ENCODE data around the gene DIAPH2. TPM values are rescaled to one million over a fixed set of nuclear protein-coding genes. Genes with fewer than 3 reads are reported as not detected.

The DIAPH2 gene
- total RNA-seq, 1 donor from 2014 or later: 20.5 TPM

GRCh38 chrX:97602465-97603258 is 918.0 kb downstream of the DIAPH2 start:
- ATAC-seq (ENCODE audit: low read depth) (no peak), DNase-seq (no peak)
- ChIA-PET POLR2A (no interaction called here), CTCF (no interaction called here)
- no peaks in the 10 kb centered on the region for H3K4me1 Mint-ChIP-seq
- no peak overlapping the region for H3K4me3 Mint-ChIP-seq
- H3K27ac Mint-ChIP-seq: no peak overlapping the region
- H3K36me3 Mint-ChIP-seq (ENCODE audit: low read depth): peaks cover 2% of the 10 kb centered on the region
- TF ChIP-seq, protein P1, sequence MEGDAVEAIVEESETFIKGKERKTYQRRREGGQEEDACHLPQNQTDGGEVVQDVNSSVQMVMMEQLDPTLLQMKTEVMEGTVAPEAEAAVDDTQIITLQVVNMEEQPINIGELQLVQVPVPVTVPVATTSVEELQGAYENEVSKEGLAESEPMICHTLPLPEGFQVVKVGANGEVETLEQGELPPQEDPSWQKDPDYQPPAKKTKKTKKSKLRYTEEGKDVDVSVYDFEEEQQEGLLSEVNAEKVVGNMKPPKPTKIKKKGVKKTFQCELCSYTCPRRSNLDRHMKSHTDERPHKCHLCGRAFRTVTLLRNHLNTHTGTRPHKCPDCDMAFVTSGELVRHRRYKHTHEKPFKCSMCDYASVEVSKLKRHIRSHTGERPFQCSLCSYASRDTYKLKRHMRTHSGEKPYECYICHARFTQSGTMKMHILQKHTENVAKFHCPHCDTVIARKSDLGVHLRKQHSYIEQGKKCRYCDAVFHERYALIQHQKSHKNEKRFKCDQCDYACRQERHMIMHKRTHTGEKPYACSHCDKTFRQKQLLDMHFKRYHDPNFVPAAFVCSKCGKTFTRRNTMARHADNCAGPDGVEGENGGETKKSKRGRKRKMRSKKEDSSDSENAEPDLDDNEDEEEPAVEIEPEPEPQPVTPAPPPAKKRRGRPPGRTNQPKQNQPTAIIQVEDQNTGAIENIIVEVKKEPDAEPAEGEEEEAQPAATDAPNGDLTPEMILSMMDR (IDR thresholded peaks at IDR 0.05): no peak
- no peaks in the 10 kb centered on the region for H3K27me3 Mint-ChIP-seq
- intact Hi-C loops (cut with micrococcal nuclease): no loop called here
- no peaks in the 10 kb centered on the region for H3K9me3 Mint-ChIP-seq

- POLR2A ChIA-PET: no interaction called here
- no peaks in the 10 kb centered on the region for H3K9me3 Mint-ChIP-seq
Measured at GRCh38 chrX:97605271-97605670, 920.6 kb downstream of the DIAPH2 start.

DNA sequence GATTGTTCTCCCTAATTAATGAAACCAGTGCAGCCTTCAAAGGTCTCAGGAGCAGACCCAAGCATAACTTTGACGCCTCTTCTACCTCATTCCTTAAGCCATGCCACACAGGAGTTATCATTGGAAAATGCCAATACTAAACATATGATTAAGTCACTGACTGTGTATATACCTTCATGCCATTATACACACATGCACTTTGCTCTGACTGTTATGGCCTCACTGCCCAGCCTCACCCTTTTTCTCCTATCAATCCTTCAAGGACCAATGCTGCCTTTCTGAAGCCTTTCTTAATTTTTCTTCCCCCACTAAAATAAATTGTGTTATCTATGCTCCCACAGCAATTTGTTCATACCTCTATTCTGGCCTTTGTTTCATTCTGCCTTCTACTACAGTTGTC is 924.7 kb downstream of the DIAPH2 start:
- Mint-ChIP-seq H3K4me1 (no peaks in the 10 kb centered on the region), H3K9me3 (no peaks in the 10 kb centered on the region), H3K36me3 (ENCODE audit: low read depth) (no peaks in the 10 kb centered on the region), H3K27ac (no peak overlapping the region), H3K4me3 (no peak overlapping the region), H3K27me3 (no peaks in the 10 kb centered on the region)
- CTCF ChIA-PET: no interaction called here
- POLR2A ChIA-PET: no interaction called here
- ATAC-seq (ENCODE audit: low read depth): no peak
- TF ChIP-seq, protein P1 (IDR thresholded peaks at IDR 0.05): no peak
- no peak for DNase-seq
- intact Hi-C loops (cut with micrococcal nuclease): no loop called here

More at GRCh38 chrX:97605271-97605670, 920.6 kb downstream of the DIAPH2 start:
- TF ChIP-seq, protein P1 (IDR thresholded peaks at IDR 0.05): no peak
- DNase-seq (no peak), ATAC-seq (ENCODE audit: low read depth) (no peak)
- intact Hi-C loops (cut with micrococcal nuclease): no loop called here
- Mint-ChIP-seq H3K27ac (no peak overlapping the region), H3K36me3 (ENCODE audit: low read depth) (no peaks in the 10 kb centered on the region), H3K4me1 (no peaks in the 10 kb centered on the region), H3K4me3 (no peak overlapping the region), H3K27me3 (no peaks in the 10 kb centered on the region)
- CTCF ChIA-PET: no interaction called here

GRCh38 chrX:97609938-97610337 is 925.3 kb downstream of the DIAPH2 start:
- H3K27ac Mint-ChIP-seq: no peak overlapping the region
- no peaks in the 10 kb centered on the region for H3K9me3 Mint-ChIP-seq
- intact Hi-C loops (cut with micrococcal nuclease): no loop called here
- TF ChIP-seq, protein P1 (IDR thresholded peaks at IDR 0.05): no peak
- DNase-seq (no peak), ATAC-seq (ENCODE audit: low read depth) (no peak)
- POLR2A ChIA-PET: no interaction called here
- no peaks in the 10 kb centered on the region for H3K36me3 Mint-ChIP-seq (ENCODE audit: low read depth)
- no peaks in the 10 kb centered on the region for H3K27me3 Mint-ChIP-seq
- CTCF ChIA-PET: no interaction called here
- H3K4me1 Mint-ChIP-seq: no peaks in the 10 kb centered on the region
- H3K4me3 Mint-ChIP-seq: no peak overlapping the region

DNA sequence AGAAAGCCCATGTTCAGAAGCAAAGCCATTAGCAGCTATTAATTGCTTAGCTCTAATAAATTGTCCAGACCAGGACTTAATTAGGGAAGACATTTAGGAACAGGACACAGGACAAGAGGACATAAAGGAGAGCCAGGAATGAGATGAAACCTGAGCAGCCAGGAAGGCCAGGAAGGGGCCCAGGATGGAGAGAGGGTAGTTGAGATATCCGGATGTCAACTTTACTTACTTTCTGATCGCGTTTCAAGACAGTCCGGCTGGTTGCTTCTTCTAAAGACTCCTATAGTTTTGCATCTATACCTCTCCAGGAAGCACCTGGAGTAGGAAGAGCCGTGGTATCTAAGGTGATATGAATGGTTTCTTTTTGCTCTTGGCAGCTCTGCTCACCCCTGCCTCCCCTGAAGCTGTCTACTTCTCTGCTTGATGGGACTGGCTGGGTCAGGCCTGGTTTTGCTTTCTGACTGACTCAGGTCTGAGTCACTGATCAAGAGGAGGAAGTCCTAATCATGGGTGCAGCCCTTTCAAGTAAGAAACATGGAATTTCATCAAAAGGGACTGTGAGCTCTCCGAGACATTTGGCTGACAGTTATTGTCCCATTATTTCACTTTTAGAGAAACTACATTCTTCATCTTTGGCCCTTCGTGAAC is 932.4 kb downstream of the DIAPH2 start:
- Mint-ChIP-seq H3K4me3 (peak overlapping the region; percentile 4), H3K27me3 (no peaks in the 10 kb centered on the region), H3K36me3 (ENCODE audit: low read depth) (no peaks in the 10 kb centered on the region), H3K4me1 (no peaks in the 10 kb centered on the region), H3K9me3 (no peaks in the 10 kb centered on the region), H3K27ac (no peak overlapping the region)
- ATAC-seq (ENCODE audit: low read depth) (peak; percentile 34), DNase-seq (no peak)
- ChIA-PET CTCF (no interaction called here), POLR2A (interaction anchor here (0.5 kb wide), 1 partner anchor 786 kb away, joined by 6 read pairs; no protein-coding TSS in a partner anchor)
- intact Hi-C loops (cut with micrococcal nuclease): no loop called here
- TF ChIP-seq, protein P1 (IDR thresholded peaks at IDR 0.05): no peak

All from activated B cell treated with CpG ODN at 0.5 μM for 24 hours (primary cell).